Adrenal gland (tissue), 5 donors: ENCODE data around the gene MEIS1.

Experiments
- POLR2A ChIP-seq, 2 donors: fragments of 450-650 bp; IDR thresholded peaks; one replicate each; pipeline ENCODE4 v1.6.1; 2017; ENCODE audit warnings: antibody characterized with exemption in 2 of 2, mild to moderate bottlenecking in 2 of 2, moderate library complexity in 1 of 2
- TF ChIP-seq, protein P1 (sequence below), 6 experiments: fragments of 450-650 bp in 4 of 6; fragments of 200-600 bp in 2 of 6; sonication (generic) in 1 of 6; IDR thresholded peaks; 1 replicate in 5 of 6; 2 replicates in 1 of 6; pipeline versions ENCODE4 v1.5.1 to v1.8.0; 2016 to 2021; ENCODE audit warnings: antibody characterized with exemption in 6 of 6, mild to moderate bottlenecking in 2 of 6, moderate library complexity in 1 of 6
- donor health status: DM: no; HTN: no; CAD: no.

DNA sequence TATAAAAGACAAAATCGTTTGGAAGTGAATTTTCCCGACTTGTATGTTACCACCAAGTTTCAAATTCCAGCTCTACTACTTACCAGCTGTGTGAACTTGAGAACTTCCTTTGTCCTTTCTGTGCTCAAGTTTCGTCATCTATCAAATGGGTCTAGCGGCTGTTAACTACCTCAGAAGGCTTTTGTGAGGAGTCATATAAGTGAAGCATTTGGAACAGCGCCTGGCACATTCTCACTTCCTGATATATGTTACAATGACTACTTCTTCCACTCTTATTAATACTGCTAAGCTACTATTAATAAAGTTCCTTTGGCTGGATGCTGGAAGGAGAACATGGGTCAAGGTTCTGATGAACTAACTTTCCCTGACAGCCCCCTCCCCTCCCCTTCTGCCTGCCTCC, 104.5 kb downstream of the MEIS1 start:
- TF ChIP-seq, protein P1, sequence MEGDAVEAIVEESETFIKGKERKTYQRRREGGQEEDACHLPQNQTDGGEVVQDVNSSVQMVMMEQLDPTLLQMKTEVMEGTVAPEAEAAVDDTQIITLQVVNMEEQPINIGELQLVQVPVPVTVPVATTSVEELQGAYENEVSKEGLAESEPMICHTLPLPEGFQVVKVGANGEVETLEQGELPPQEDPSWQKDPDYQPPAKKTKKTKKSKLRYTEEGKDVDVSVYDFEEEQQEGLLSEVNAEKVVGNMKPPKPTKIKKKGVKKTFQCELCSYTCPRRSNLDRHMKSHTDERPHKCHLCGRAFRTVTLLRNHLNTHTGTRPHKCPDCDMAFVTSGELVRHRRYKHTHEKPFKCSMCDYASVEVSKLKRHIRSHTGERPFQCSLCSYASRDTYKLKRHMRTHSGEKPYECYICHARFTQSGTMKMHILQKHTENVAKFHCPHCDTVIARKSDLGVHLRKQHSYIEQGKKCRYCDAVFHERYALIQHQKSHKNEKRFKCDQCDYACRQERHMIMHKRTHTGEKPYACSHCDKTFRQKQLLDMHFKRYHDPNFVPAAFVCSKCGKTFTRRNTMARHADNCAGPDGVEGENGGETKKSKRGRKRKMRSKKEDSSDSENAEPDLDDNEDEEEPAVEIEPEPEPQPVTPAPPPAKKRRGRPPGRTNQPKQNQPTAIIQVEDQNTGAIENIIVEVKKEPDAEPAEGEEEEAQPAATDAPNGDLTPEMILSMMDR (IDR thresholded peaks at IDR 0.05) = no peak
- TF ChIP-seq POLR2A (IDR thresholded peaks at IDR 0.05) = no peak
